A549 (cell line): ENCODE measurements around the gene LAPTM5. TPM values are rescaled to one million over a fixed set of nuclear protein-coding genes. Genes with fewer than 3 reads are reported as not detected.

ENCODE experiments used
- ATOH8 ChIP-seq: fragments of 250-450 bp; sonication (Bioruptor Pico); IDR thresholded peaks from 2 replicates; pipeline ENCODE4 v1.5.0; 2020; ENCODE audit warnings: low read depth, mild to moderate bottlenecking, moderate library complexity
- CBX2 ChIP-seq: fragments of 200-600 bp; sonication (generic); IDR thresholded peaks from 2 replicates; pipeline ENCODE4 v1.6.1; 2016; ENCODE audit warnings: low read depth, mild to moderate bottlenecking, borderline replicate concordance
- CBX8 ChIP-seq: fragments of 200-600 bp; sonication (generic); IDR thresholded peaks from 2 replicates; pipeline ENCODE4 v1.6.1; 2016
- CEBPB ChIP-seq, 2 experiments: fragments of >200 bp in 1 of 2; sonication (Bioruptor Twin) in 1 of 2; formaldehyde crosslinking in 1 of 2; IDR thresholded peaks; 2 replicates each; pipeline ENCODE4 v1.6.1; 2012 to 2016
- E2F6 ChIP-seq: IDR thresholded peaks from 2 replicates; pipeline ENCODE4 v1.6.1; 2012; ENCODE audit warnings: low read depth, borderline replicate concordance
- ESRRA ChIP-seq: fragments of 150-350 bp; IDR thresholded peaks from 2 replicates; pipeline ENCODE4 v1.6.1; 2014; ENCODE audit warnings: mild to moderate bottlenecking, low read length, borderline replicate concordance
- FOSB ChIP-seq: fragments of 250-450 bp; sonication (Bioruptor Pico); IDR thresholded peaks from 2 replicates; pipeline ENCODE4 v1.5.0; 2020; ENCODE audit warnings: mild to moderate bottlenecking, moderate library complexity
- FOXS1 ChIP-seq: fragments of 250-450 bp; sonication (Bioruptor Pico); IDR thresholded peaks from 2 replicates; pipeline ENCODE4 v1.5.0; 2020; ENCODE audit warnings: mild to moderate bottlenecking, moderate library complexity
- GATA3 ChIP-seq: IDR thresholded peaks from 2 replicates; pipeline ENCODE4 v1.6.1; 2012; ENCODE audit warnings: borderline replicate concordance
- HDAC2 ChIP-seq: fragments of 200-600 bp; sonication (generic); IDR thresholded peaks from 2 replicates; pipeline ENCODE4 v1.6.1; 2016
- HES2 ChIP-seq: fragments of >200 bp; sonication (Bioruptor Twin); formaldehyde crosslinking; IDR thresholded peaks from 2 replicates; pipeline ENCODE4 v1.6.1; 2016
- HEYL ChIP-seq: fragments of 250-450 bp; sonication (Bioruptor Pico); IDR thresholded peaks from 2 replicates; pipeline ENCODE4 v1.8.0; 2021; ENCODE audit warnings: mild to moderate bottlenecking, moderate library complexity
- HMGXB4 ChIP-seq: fragments of 250-450 bp; sonication (Bioruptor Pico); IDR thresholded peaks from 2 replicates; pipeline ENCODE4 v1.5.0; 2021; ENCODE audit warnings: mild to moderate bottlenecking, moderate library complexity, borderline replicate concordance
- HOXA7 ChIP-seq: fragments of 250-450 bp; sonication (Bioruptor Pico); IDR thresholded peaks from 2 replicates; pipeline ENCODE4 v1.5.0; 2020; ENCODE audit warnings: mild to moderate bottlenecking, moderate library complexity
- HOXB13 ChIP-seq: fragments of 250-450 bp; sonication (Bioruptor Pico); IDR thresholded peaks from 2 replicates; pipeline ENCODE4 v1.5.0; 2020; ENCODE audit warnings: low read depth, mild to moderate bottlenecking, moderate library complexity
- JUNB ChIP-seq: fragments of >200 bp; sonication (Bioruptor Twin); formaldehyde crosslinking; IDR thresholded peaks from 2 replicates; pipeline ENCODE4 v1.6.1; 2016
- KDM5A ChIP-seq: fragments of 200-600 bp; sonication (generic); IDR thresholded peaks from 2 replicates; pipeline ENCODE4 v1.6.1; 2016; ENCODE audit warnings: antibody characterized with exemption, mild to moderate bottlenecking
- MYC ChIP-seq: IDR thresholded peaks from 2 replicates; pipeline ENCODE4 v1.6.1; 2012; ENCODE audit warnings: mild to moderate bottlenecking, inconsistent platforms, low read length, improper control_type of control experiment, borderline replicate concordance
- POLR2A ChIP-seq: IDR thresholded peaks from 2 replicates; pipeline ENCODE4 v1.6.1; 2012; ENCODE audit warnings: mild to moderate bottlenecking, low read length
- RAD21 ChIP-seq, 2 experiments: fragments of >200 bp in 1 of 2; sonication (Bioruptor Twin) in 1 of 2; formaldehyde crosslinking in 1 of 2; IDR thresholded peaks in 1 of 2; conservative IDR thresholded peaks in 1 of 2; 2 replicates in 1 of 2; 3 replicates in 1 of 2; pipeline ENCODE4 v1.6.1; 2012 to 2018; ENCODE audit warnings: inconsistent platforms in 1 of 2
- RFX5 ChIP-seq: fragments of 450-650 bp; IDR thresholded peaks from 2 replicates; pipeline ENCODE4 v1.7.1; 2014; ENCODE audit warnings: antibody characterized with exemption, mild to moderate bottlenecking, moderate library complexity
- SMC3 ChIP-seq: fragments of >200 bp; sonication (Bioruptor Twin); formaldehyde crosslinking; IDR thresholded peaks from 3 replicates; pipeline ENCODE4 v1.6.1; 2018; ENCODE audit warnings: inconsistent platforms
- TFCP2L1 ChIP-seq: fragments of 250-450 bp; sonication (Bioruptor Pico); IDR thresholded peaks from 2 replicates; pipeline ENCODE4 v1.5.0; 2021; ENCODE audit warnings: mild to moderate bottlenecking
- TP53 ChIP-seq: fragments of 250-450 bp; sonication (Bioruptor Pico); IDR thresholded peaks from 2 replicates; pipeline ENCODE4 v1.5.0; 2021; ENCODE audit warnings: mild to moderate bottlenecking, moderate library complexity
- ZC3H11A ChIP-seq: fragments of 450-650 bp; IDR thresholded peaks from 2 replicates; pipeline ENCODE4 v1.6.1; 2014; ENCODE audit warnings: antibody characterized with exemption, mild to moderate bottlenecking
- ZFP36 ChIP-seq: fragments of 450-650 bp; IDR thresholded peaks from 2 replicates; pipeline ENCODE4 v1.6.1; 2014; ENCODE audit warnings: borderline replicate concordance; ENCODE audit not compliant: partially characterized antibody
- ZNF302 ChIP-seq: fragments of 250-450 bp; sonication (Bioruptor Pico); IDR thresholded peaks from 2 replicates; pipeline ENCODE4 v1.9.0; 2021; ENCODE audit warnings: inconsistent platforms, mild to moderate bottlenecking, moderate library complexity
- ZSCAN20 ChIP-seq: fragments of 250-450 bp; sonication (Bioruptor Pico); IDR thresholded peaks from 2 replicates; pipeline ENCODE4 v1.8.0; 2022; ENCODE audit warnings: mild to moderate bottlenecking, moderate library complexity
- polyA plus RNA-seq, 4 experiments: library from polyadenylated mRNA; depleted of rRNA in 3 of 4; stranded (reverse); fragments of >200 nt; fragmentation: RNase III in 1 of 4; extraction: RNeasy Plus Mini Kit Qiagen cat#74134 plus additional on column Dnase treatment in 1 of 4; gene quantifications; 2 replicates in 3 of 4; 3 replicates in 1 of 4; pipeline ENCODE4 v1.2.3, GENCODE V29; 2011 to 2017

The LAPTM5 gene
- polyA plus RNA-seq, 2 of the 4 experiments (the other 2 are of a cell fraction) = 0.06 to 0.22 TPM

GRCh38 chr1:30718636-30719405, 38.8 kb downstream of the LAPTM5 start (continued):
- TF ChIP-seq ATOH8 (CRISPR knock-in tag) = peak; percentile 78; the same call in 1 of the 2 replicates
- peak; percentile 43; the same call in 1 of the 2 replicates for TF ChIP-seq HOXB13 (CRISPR knock-in tag)
- no peak for TF ChIP-seq ZFP36
- no peak; the same call in 1 of the 2 replicates for TF ChIP-seq HMGXB4 (CRISPR knock-in tag)
- no peak for TF ChIP-seq TFCP2L1
- no peak for TF ChIP-seq HES2
- no peak for TF ChIP-seq CEBPB (IDR thresholded peaks at IDR 0.05)
- TF ChIP-seq CBX8 = no peak
- no peak; the same call in 1 of the 3 replicates for TF ChIP-seq SMC3
- TF ChIP-seq HDAC2 = no peak
- TF ChIP-seq JUNB = no peak
- no peak for TF ChIP-seq CBX2
- TF ChIP-seq RAD21 (conservative IDR thresholded peaks at IDR 0.05 in 1 of 2, IDR thresholded peaks at IDR 0.05 in 1 of 2) = peak in 1 of 2 experiments; percentile 89; a peak in 3 of 5 replicates
- no peak for TF ChIP-seq ZSCAN20
- peak; percentile 41; the same call in 1 of the 2 replicates for TF ChIP-seq MYC
- TF ChIP-seq POLR2A = peak; percentile 82
- peak; percentile 93 for TF ChIP-seq E2F6
- TF ChIP-seq GATA3 = no peak
- TF ChIP-seq HEYL (CRISPR knock-in tag) = no peak
- no peak for TF ChIP-seq HOXA7 (CRISPR knock-in tag)
- no peak for TF ChIP-seq FOXS1 (CRISPR knock-in tag)
- TF ChIP-seq ZNF302 (CRISPR knock-in tag) = no peak
- peak; percentile 73; the same call in 1 of the 2 replicates for TF ChIP-seq KDM5A
- no peak for TF ChIP-seq RFX5
- no peak for TF ChIP-seq TP53 (CRISPR knock-in tag)
- no peak for TF ChIP-seq ESRRA
- no peak for TF ChIP-seq ZC3H11A
- TF ChIP-seq FOSB (CRISPR knock-in tag) = no peak
